ENCODE results near the gene DHX8. TPM values are rescaled to one million over a fixed set of nuclear protein-coding genes. Genes with fewer than 3 reads are reported as not detected.
A peak's percentile ranks its signal among the peaks of the same experiment; 100 is the strongest.

The DHX8 gene
- total RNA-seq, 5 donors from 2014 or later (not counting 1 experiment from before 2014, with no cell fraction given): 68.9 to 103 (median 76.1) TPM

DNA sequence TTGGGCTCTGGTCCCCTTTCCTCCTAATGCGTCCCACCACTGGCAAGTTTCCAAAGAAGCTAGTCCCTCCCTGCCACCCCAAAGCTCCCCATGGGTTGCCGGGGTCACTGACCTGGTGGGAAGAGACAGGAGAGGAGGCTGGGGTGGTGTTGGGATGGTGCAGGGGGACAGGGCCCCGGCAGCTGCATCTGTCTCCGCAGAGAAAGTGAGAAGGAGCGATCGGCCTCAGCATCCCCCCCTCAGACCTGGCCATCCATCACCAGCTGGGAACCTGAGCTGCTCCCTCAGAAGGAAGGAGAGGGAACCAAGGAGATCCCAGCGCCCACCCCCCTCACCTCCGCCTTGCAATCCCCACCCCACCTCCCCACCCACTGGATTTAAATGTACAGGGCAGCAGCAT, 59.1 kb downstream of the DHX8 start:
- Mint-ChIP-seq H3K4me3 (no peak overlapping the region), H3K36me3 (no peaks in the 10 kb centered on the region), H3K9me3 (no peaks in the 10 kb centered on the region), H3K27me3 (peaks cover 25 to 41% of the 10 kb centered on the region in 2 donors), H3K27ac (no peak overlapping the region), H3K4me1 (peaks cover 21 to 25% (median 23%) of the 10 kb centered on the region in 3 donors)
- no peak overlapping the region for H3K27ac ChIP-seq (ENCODE audit: low read length)
- WGBS (ENCODE audit: insufficient coverage): no CpG with 5 or more reads among the region's 8 CpGs
- H3K27me3 ChIP-seq (replicated peaks in 1 of 2; ENCODE audit: control insufficient read depth in 2 of 2, extremely low read depth in 1 of 2, insufficient read depth in 2 of 2, low read length in 1 of 2): peaks cover 8 to 50% of the 10 kb centered on the region in 2 experiments
- DNase-seq (no peak), ATAC-seq (replicated peaks in 1 of 4) (no peak)
- H3K9me3 ChIP-seq: no peaks in the 10 kb centered on the region
- peaks cover 6 to 29% of the 10 kb centered on the region in 2 experiments for H3K4me1 ChIP-seq (ENCODE audit: control insufficient read depth in 1 of 2, extremely low read depth in 1 of 2, insufficient read depth in 2 of 2, low read length in 2 of 2)
- H3K4me3 ChIP-seq (ENCODE audit: control insufficient read depth in 1 of 2, extremely low read depth in 1 of 2, low read length in 1 of 2): no peak overlapping the region
- ChIA-PET CTCF (no interaction called here), POLR2A (no interaction called here)
- no peaks in the 10 kb centered on the region for H3K36me3 ChIP-seq (ENCODE audit: control insufficient read depth in 2 of 2, extremely low read depth in 1 of 2, insufficient read depth in 1 of 2, low read length in 1 of 2)

GRCh38 chr17:43543300-43543699, 59.5 kb downstream of the DHX8 start:
- H3K4me1 Mint-ChIP-seq: peaks cover 22 to 27% (median 23%) of the 10 kb centered on the region in 3 donors
- ATAC-seq (replicated peaks in 1 of 4): no peak
- no peak for DNase-seq
- H3K36me3 Mint-ChIP-seq: no peaks in the 10 kb centered on the region
- no peak overlapping the region for H3K4me3 ChIP-seq (ENCODE audit: control insufficient read depth in 1 of 2, extremely low read depth in 1 of 2, low read length in 1 of 2)
- no peak overlapping the region for H3K27ac Mint-ChIP-seq
- H3K36me3 ChIP-seq (ENCODE audit: control insufficient read depth in 2 of 2, extremely low read depth in 1 of 2, insufficient read depth in 1 of 2, low read length in 1 of 2): no peaks in the 10 kb centered on the region
- H3K27me3 Mint-ChIP-seq: peaks cover 28 to 45% of the 10 kb centered on the region in 2 donors
- WGBS (ENCODE audit: insufficient coverage): 20% methylated on average over 1 of the region's 4 CpGs
- H3K4me1 ChIP-seq (ENCODE audit: control insufficient read depth in 1 of 2, extremely low read depth in 1 of 2, insufficient read depth in 2 of 2, low read length in 2 of 2): peaks cover 6 to 29% of the 10 kb centered on the region in 2 experiments
- no peaks in the 10 kb centered on the region for H3K9me3 ChIP-seq
- H3K27me3 ChIP-seq (replicated peaks in 1 of 2; ENCODE audit: control insufficient read depth in 2 of 2, extremely low read depth in 1 of 2, insufficient read depth in 2 of 2, low read length in 1 of 2): peaks cover 11 to 55% of the 10 kb centered on the region in 2 experiments
- ChIA-PET CTCF (no interaction called here), POLR2A (no interaction called here)
- H3K4me3 Mint-ChIP-seq: no peak overlapping the region
- H3K9me3 Mint-ChIP-seq: no peaks in the 10 kb centered on the region
- H3K27ac ChIP-seq (ENCODE audit: low read length): no peak overlapping the region

DNA sequence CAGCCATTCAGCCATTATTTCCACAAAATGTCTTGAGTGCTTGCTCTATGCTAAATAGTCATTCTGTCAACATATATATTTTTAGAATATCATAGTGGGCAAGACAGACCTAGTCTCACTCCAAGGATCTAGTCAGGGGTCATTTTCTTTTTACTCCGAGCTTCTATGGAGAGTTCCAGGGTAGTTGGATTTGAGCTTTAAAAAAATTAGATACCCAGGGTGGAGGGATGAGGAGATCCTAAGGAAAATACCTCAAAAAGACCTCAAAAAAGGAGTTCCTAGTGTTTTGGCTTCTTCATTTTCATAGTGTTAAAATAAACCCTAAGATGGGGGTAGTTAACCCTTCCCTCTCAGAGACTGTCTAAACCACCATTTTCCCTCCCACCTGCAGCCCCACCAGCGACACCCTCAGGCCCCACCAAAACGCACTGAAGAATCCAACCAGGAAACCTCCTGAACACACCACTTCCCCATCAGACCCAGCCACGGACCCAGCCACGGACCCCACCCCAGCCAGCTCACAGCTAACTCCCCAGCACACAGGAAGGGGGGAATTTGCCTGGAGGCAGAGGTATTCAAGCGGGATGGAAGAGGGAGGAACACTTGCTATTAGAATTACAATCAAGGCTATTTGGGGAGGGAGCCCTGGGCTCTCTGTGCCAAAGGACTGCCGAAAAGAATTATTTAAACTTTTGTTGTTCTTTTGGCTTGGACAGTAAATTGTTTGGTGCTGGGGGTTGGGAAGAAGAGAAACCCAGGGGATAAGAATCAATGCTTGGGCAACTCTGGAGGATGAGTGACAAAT, 60.2 kb downstream of the DHX8 start:
- POLR2A ChIA-PET: no interaction called here
- peaks cover 22 to 27% (median 23%) of the 10 kb centered on the region in 3 donors for H3K4me1 Mint-ChIP-seq
- H3K27ac Mint-ChIP-seq: no peak overlapping the region
- H3K4me3 Mint-ChIP-seq: peak overlapping the region in 1 of 3 donors; percentile 89
- peaks cover 32 to 49% of the 10 kb centered on the region in 2 donors for H3K27me3 Mint-ChIP-seq
- Histone ChIP-seq H3K4me1 (ENCODE audit: control insufficient read depth in 1 of 2, extremely low read depth in 1 of 2, insufficient read depth in 2 of 2, low read length in 2 of 2) (peaks cover 6 to 29% of the 10 kb centered on the region in 2 experiments), H3K27me3 (replicated peaks in 1 of 2; ENCODE audit: control insufficient read depth in 2 of 2, extremely low read depth in 1 of 2, insufficient read depth in 2 of 2, low read length in 1 of 2) (peaks cover 11 to 62% of the 10 kb centered on the region in 2 experiments), H3K4me3 (ENCODE audit: control insufficient read depth in 1 of 2, extremely low read depth in 1 of 2, low read length in 1 of 2) (no peak overlapping the region), H3K27ac (ENCODE audit: low read length) (no peak overlapping the region), H3K9me3 (no peaks in the 10 kb centered on the region), H3K36me3 (ENCODE audit: control insufficient read depth in 2 of 2, extremely low read depth in 1 of 2, insufficient read depth in 1 of 2, low read length in 1 of 2) (no peaks in the 10 kb centered on the region)
- 6% methylated on average over 3 of the region's 7 CpGs for WGBS (ENCODE audit: insufficient coverage)
- ATAC-seq (replicated peaks in 1 of 4) (no peak), DNase-seq (no peak)
- no peaks in the 10 kb centered on the region for H3K36me3 Mint-ChIP-seq
- CTCF ChIA-PET: no interaction called here
- no peaks in the 10 kb centered on the region for H3K9me3 Mint-ChIP-seq

DNA sequence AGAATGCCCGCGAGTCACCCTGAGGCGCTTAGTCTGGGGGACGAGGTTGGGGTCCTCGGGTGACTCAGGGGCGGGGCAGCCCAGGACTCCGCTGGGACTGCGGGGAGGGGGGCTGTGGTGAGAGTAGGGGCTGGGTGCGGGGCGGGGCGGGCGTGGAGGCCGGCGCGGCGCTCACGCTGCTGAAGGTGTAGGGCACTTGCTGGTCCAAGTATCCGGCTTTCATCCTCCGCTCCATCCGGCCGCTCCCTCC, 61.5 kb downstream of the DHX8 start:
- no peaks in the 10 kb centered on the region for H3K9me3 Mint-ChIP-seq
- H3K9me3 ChIP-seq: no peaks in the 10 kb centered on the region
- POLR2A ChIA-PET: no interaction called here
- H3K36me3 ChIP-seq (ENCODE audit: control insufficient read depth in 2 of 2, extremely low read depth in 1 of 2, insufficient read depth in 1 of 2, low read length in 1 of 2): no peaks in the 10 kb centered on the region
- peak overlapping the region; percentile 52 to 89 (median 69) for H3K4me3 Mint-ChIP-seq
- peak in 12 of 35 experiments; percentile 2 to 32 (median 8) for DNase-seq
- WGBS (ENCODE audit: insufficient coverage): 0% methylated on average over 17 of the region's 21 CpGs
- H3K4me1 Mint-ChIP-seq: peaks cover 22 to 27% (median 23%) of the 10 kb centered on the region in 3 donors
- no peaks in the 10 kb centered on the region for H3K36me3 Mint-ChIP-seq
- H3K27me3 ChIP-seq (replicated peaks in 1 of 2; ENCODE audit: control insufficient read depth in 2 of 2, extremely low read depth in 1 of 2, insufficient read depth in 2 of 2, low read length in 1 of 2): peaks cover 12 to 75% of the 10 kb centered on the region in 2 experiments
- peak overlapping the region in 1 of 2 donors; percentile 44 for H3K4me3 ChIP-seq (ENCODE audit: control insufficient read depth in 1 of 2, extremely low read depth in 1 of 2, low read length in 1 of 2)
- peak in 2 of 4 experiments; percentile 3 to 7 for ATAC-seq (replicated peaks in 1 of 4)
- H3K4me1 ChIP-seq (ENCODE audit: control insufficient read depth in 1 of 2, extremely low read depth in 1 of 2, insufficient read depth in 2 of 2, low read length in 2 of 2): peaks cover 6 to 29% of the 10 kb centered on the region in 2 experiments
- H3K27me3 Mint-ChIP-seq: peaks cover 42 to 60% of the 10 kb centered on the region in 2 donors
- CTCF ChIA-PET: interaction anchor here in 1 of 2 donors (1.0 kb wide), 1 partner anchor 61 kb away, joined by 4 read pairs; the partner anchor contains the start of gene DHX8
- no peak overlapping the region for H3K27ac Mint-ChIP-seq
- no peak overlapping the region for H3K27ac ChIP-seq (ENCODE audit: low read length)

GRCh38 chr17:43546319-43547188, 62.8 kb downstream of the DHX8 start, which contains the start of gene ETV4:
TSS of gene ETV4 (minus strand) at chr17:43546340. CDS start at chr17:43545617, 723 bp downstream.
- ChIA-PET CTCF (interaction anchor here (0.6 to 1.4 kb wide), 2 partner anchors 127 to 1308 kb away, joined by 3 to 10 read pairs; no protein-coding TSS in a partner anchor), POLR2A (interaction anchor here in 1 of 2 donors (0.6 kb wide), 1 partner anchor 33 kb away, joined by 6 read pairs; no protein-coding TSS in a partner anchor)
- Mint-ChIP-seq H3K4me3 (peak within 1 kb of the TSS; percentile 78 to 89 (median 81)), H3K9me3 (no peaks in the 10 kb centered on the region), H3K27ac (no peak within 1 kb of the TSS), H3K4me1 (peaks cover 22 to 27% (median 23%) of the 10 kb centered on the region in 3 donors), H3K27me3 (peaks cover 48 to 66% of the 10 kb centered on the region in 2 donors), H3K36me3 (no peaks in the 10 kb centered on the region)
- peak; percentile 92 to 94 (median 93) for ATAC-seq (replicated peaks in 1 of 4)
- Histone ChIP-seq H3K27me3 (replicated peaks in 1 of 2; ENCODE audit: control insufficient read depth in 2 of 2, extremely low read depth in 1 of 2, insufficient read depth in 2 of 2, low read length in 1 of 2) (peaks cover 14 to 82% of the 10 kb centered on the region in 2 experiments), H3K9me3 (no peaks in the 10 kb centered on the region), H3K4me1 (ENCODE audit: control insufficient read depth in 1 of 2, extremely low read depth in 1 of 2, insufficient read depth in 2 of 2, low read length in 2 of 2) (peaks cover 6 to 29% of the 10 kb centered on the region in 2 experiments), H3K4me3 (ENCODE audit: control insufficient read depth in 1 of 2, extremely low read depth in 1 of 2, low read length in 1 of 2) (peak within 1 kb of the TSS; percentile 44 to 62), H3K36me3 (ENCODE audit: control insufficient read depth in 2 of 2, extremely low read depth in 1 of 2, insufficient read depth in 1 of 2, low read length in 1 of 2) (no peaks in the 10 kb centered on the region), H3K27ac (ENCODE audit: low read length) (no peak within 1 kb of the TSS)
- WGBS (ENCODE audit: insufficient coverage): 1% methylated on average over 27 of the region's 46 CpGs
- peak; percentile 77 to 90 (median 85) for DNase-seq

DNA sequence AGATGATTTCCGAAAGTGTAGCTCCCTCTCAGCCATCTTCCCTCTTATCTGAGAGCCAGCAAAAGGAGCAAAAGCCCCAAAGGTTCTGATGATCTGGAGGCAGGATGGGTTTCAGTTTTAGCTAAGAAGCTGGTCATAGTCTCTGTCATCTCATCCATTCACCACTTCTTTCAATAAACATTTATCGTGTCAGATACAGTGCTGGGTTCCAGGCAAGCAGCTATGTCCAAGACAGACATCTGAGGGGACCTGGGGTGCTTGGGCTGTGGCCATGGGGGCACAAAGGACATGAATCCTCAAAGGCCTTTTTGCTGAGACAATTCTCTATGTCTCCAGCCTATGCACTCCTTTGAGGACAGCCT, 63.4 kb downstream of the DHX8 start:
- WGBS (ENCODE audit: insufficient coverage): 83% methylated on average over 1 of the region's 2 CpGs
- Mint-ChIP-seq H3K9me3 (no peaks in the 10 kb centered on the region), H3K4me1 (peaks cover 22 to 27% (median 23%) of the 10 kb centered on the region in 3 donors), H3K36me3 (no peaks in the 10 kb centered on the region), H3K27me3 (peaks cover 48 to 68% of the 10 kb centered on the region in 2 donors), H3K4me3 (peak overlapping the region; percentile 78 to 89 (median 81)), H3K27ac (no peak overlapping the region)
- no peak overlapping the region for H3K27ac ChIP-seq (ENCODE audit: low read length)
- ATAC-seq (replicated peaks in 1 of 4) (no peak), DNase-seq (no peak)
- no peaks in the 10 kb centered on the region for H3K9me3 ChIP-seq
- no peaks in the 10 kb centered on the region for H3K36me3 ChIP-seq (ENCODE audit: control insufficient read depth in 2 of 2, extremely low read depth in 1 of 2, insufficient read depth in 1 of 2, low read length in 1 of 2)
- peak overlapping the region in 1 of 2 donors; percentile 62 for H3K4me3 ChIP-seq (ENCODE audit: control insufficient read depth in 1 of 2, extremely low read depth in 1 of 2, low read length in 1 of 2)
- H3K4me1 ChIP-seq (ENCODE audit: control insufficient read depth in 1 of 2, extremely low read depth in 1 of 2, insufficient read depth in 2 of 2, low read length in 2 of 2): peaks cover 6 to 29% of the 10 kb centered on the region in 2 experiments
- CTCF ChIA-PET: interaction anchor here (0.6 to 1.4 kb wide), 2 partner anchors 126 to 1308 kb away, joined by 3 to 10 read pairs; no protein-coding TSS in a partner anchor
- peaks cover 12 to 88% of the 10 kb centered on the region in 2 experiments for H3K27me3 ChIP-seq (replicated peaks in 1 of 2; ENCODE audit: control insufficient read depth in 2 of 2, extremely low read depth in 1 of 2, insufficient read depth in 2 of 2, low read length in 1 of 2)
- POLR2A ChIA-PET: interaction anchor here in 1 of 2 donors (0.6 kb wide), 1 partner anchor 32 kb away, joined by 6 read pairs; no protein-coding TSS in a partner anchor

All from T-cell (primary cell).